ENCODE results near the gene YY1. TPM values are rescaled to one million over a fixed set of nuclear protein-coding genes. Genes with fewer than 3 reads are reported as not detected.
"Not testable (repeated sequence)": the region's sequence is repeated elsewhere in the genome, so short reads cannot be mapped to it uniquely, and the experiment has no call there.

Gene YY1
- total RNA-seq, 1 donor from 2014 or later, result 48.1 TPM

GRCh38 chr14:100292301-100292775, 53.4 kb downstream of the YY1 start:
- no peak for ATAC-seq
- intact Hi-C loops (cut with micrococcal nuclease), result no loop called here
- peak; percentile 28 for DNase-seq

DNA sequence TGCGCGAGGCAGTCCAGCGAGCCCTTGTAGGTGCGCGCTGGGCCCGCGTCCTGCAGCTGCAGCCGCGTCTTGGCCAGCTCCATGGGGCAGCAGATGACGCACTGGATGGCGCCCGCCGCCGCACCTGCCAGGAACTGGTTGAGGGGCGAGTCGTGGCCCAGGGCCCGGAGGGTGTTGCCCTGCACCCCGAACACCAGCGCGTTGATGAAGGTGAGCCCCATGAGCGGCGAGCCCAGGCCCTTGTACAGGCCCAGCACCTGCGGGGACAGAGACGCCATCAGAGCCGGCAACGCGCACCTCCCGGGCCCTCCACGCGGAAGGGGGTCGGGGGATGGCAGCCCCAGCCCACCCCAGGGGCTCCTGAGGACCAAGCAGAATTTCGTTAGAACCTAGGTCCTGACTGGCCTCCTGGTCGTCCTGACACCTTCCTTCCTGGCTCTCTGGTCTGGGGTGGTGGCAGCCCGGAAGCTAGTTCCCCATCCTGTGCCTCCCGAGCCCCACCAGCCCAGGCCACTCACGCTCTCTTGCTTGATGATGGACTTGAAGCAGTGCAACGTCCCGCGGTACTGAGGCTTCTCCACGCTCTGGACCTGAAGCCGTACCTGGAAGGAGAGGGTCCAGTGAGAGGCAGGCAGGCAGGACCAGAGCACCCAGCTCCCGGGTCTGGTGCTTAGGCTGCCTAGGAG, 54.0 kb downstream of the YY1 start:
- intact Hi-C loops (cut with micrococcal nuclease), result no loop called here
- no peak for ATAC-seq
- DNase-seq, result peak; percentile 26

DNA sequence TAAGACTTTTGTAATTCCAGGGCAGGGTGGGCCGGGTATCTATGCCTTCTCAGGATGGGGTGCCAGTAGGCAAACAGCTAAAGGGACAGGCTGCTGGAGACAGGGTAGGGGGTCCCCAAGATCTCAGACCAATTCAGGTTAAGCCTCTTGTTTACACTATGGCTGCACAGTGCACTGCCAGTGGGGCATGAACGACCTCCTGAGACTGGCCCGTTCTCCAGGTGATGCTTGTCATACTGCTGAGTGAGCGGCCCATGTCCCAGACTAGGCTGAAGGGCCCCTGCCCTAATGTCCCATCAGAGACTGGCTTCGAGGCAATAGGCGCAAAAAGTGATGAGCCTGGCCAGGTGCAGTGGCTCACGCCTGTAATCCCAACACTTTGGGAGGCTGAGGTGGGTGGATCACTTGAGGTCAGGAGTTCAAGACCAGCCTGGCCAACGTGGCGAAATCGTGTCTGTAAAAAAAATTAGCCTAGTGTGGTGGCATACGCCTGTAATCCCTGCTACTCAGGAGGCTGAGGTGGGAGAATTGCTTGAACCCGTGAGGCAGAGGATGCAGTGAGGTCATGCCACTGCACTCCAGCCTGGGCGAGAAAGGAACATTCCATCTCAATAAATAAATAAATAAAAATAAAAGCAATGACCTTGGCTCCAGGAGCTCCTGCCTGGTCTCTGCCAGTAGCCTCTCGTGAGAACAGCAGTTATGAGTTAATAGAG, 54.7 kb downstream of the YY1 start:
- peak; percentile 22 for DNase-seq
- intact Hi-C loops (cut with micrococcal nuclease), result no loop called here
- no peak for ATAC-seq

GRCh38 chr14:100294213-100294962, 55.4 kb downstream of the YY1 start:
- ATAC-seq (peak; percentile 56), DNase-seq (peak; percentile 69)
- intact Hi-C loops (cut with micrococcal nuclease), result no loop called here

GRCh38 chr14:100294963-100295330, 56.0 kb downstream of the YY1 start:
- intact Hi-C loops (cut with micrococcal nuclease), result no loop called here
- no peak for ATAC-seq
- no peak for DNase-seq

- intact Hi-C loops (cut with micrococcal nuclease), result no loop called here
- ATAC-seq, result no peak
- no peak for DNase-seq
Observed at GRCh38 chr14:100295376-100296105, 56.6 kb downstream of the YY1 start.

GRCh38 chr14:100296106-100296651, 57.2 kb downstream of the YY1 start:
- ATAC-seq (no peak), DNase-seq (no peak)
- intact Hi-C loops (cut with micrococcal nuclease), result no loop called here

DNA sequence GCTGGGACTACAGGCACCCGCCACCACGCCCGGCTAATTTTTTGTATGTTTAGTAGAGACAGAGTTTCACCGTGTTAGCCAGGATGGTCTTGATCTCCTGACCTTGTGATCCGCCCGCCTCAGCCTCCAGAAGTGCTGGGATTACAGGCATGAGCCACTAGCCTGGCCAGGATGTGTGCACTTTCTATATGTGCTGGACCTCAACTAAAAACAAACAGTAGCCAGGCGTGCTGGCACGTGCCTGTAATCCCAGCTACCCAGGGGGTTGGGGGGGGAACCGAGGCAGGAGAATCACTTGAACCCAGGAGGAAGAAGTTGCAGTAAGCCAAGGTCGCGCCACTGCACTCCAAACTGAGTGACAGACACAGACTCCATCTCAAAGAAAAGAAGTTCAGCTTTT, 57.8 kb downstream of the YY1 start:
- ATAC-seq; DNase-seq; intact Hi-C loops (cut with micrococcal nuclease): not testable (repeated sequence)

DNA sequence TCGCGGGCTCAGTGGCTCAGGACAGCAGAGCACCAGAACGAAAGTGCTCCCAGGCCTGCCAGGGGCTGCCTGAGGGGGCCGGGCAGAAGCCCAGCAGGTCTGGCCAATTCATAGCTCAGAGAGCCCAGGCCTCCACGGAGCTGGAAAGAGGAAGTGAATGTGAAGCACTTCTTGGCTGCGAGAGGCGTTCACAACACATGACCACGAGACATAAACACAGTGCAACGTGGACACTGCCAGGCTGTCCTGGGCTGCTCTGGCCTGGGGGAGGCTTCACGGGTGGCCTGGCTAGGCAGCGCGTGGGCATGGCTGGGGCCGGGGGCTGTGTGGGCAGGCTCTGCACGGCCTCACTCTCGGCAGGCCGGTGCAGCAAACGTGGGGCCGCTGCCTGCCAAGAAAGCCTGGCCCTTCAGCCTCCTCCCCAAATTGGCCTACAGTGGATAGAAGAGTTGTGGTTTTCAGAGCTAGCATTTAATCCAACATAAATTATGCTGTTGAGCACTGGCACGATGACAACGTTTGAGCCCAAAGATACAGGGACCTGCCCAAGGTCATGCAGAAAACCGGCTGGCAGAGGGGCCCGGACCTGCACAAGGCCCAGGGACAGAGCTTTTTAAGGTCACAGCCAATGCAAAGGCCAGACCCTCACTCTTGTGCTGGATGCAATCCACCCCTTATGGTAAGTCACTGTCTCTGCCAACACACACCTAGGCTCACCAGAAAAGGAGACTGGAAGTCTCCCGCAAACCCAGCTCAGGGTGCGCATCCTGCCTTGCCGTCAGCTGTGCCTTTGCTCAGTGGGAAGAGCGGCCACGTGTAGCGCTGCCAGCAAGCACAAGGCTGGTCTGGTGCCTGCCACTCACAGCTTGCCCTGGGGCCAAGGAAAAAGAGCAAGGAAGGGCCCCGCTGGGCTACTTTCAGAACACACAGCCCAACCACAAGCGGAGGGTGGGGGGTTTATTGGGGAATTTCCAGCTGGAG, 58.7 kb downstream of the YY1 start:
- intact Hi-C loops (cut with micrococcal nuclease), result no loop called here
- DNase-seq, result peak; percentile 90
- peak; percentile 89 for ATAC-seq

DNA sequence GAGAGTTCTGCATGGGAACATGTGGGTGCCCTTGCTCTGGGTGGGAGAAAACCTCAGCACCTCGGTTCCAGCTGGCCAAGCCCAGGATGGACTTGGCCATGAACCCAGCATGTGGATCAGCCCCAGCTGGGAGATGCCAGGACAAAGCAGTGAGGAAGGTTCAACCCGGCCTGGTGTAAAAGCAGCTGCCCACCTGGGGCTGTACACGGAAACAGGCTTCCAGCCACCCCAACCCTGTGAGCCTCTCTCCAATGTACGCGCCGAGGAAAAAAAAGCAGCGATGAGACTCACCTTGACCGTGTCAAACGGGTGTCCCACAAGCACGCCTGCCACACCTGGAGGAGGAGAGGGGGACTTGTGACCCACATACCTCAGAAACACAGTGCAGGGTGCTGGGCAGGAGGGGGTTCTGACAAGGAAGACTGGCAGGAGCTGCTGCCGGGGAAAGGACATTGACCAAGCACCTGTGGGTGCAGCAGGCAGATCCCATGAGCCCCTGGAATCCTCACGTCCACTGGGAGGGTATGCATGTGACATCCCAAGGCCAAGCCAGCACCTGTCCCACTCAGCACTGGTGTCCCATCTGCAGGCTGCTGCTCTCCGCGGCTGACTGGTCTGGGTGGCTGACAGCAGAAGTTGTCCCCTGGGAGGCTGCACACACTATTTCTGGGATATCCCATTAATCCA, 59.8 kb downstream of the YY1 start:
- ATAC-seq (no peak), DNase-seq (no peak)
- intact Hi-C loops (cut with micrococcal nuclease), result no loop called here

- DNase-seq, result no peak
- no peak for ATAC-seq
- intact Hi-C loops (cut with micrococcal nuclease), result no loop called here
Observed at GRCh38 chr14:100299238-100299560, 60.3 kb downstream of the YY1 start.

- no peak for ATAC-seq
Observed at GRCh38 chr14:100302616-100303015, 63.7 kb downstream of the YY1 start.

DNA sequence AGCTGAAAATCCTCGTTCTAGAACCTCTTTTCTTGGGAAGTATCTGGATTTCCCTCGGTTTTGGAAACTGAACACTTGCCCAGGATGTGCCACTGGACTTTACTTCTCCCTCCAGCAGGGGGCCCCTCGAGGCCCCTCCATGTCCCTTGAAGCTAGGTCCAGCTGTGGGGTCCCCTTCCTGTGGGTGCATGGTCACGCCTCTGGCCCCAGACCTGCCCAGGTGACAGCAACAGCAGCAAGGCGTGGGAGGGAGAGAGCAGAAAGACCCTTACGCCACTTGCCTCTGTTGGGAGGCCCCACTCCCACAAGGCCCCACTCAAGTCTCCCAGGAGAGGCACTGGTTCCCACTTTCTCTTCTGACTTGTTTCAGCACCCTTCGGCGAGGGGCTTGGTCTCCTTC, 64.2 kb downstream of the YY1 start:
- peak; percentile 40 for DNase-seq
- intact Hi-C loops (cut with micrococcal nuclease), result no loop called here

More at GRCh38 chr14:100302616-100303015, 63.7 kb downstream of the YY1 start:
- DNase-seq, result peak; percentile 32
- intact Hi-C loops (cut with micrococcal nuclease), result no loop called here

GRCh38 chr14:100303925-100304324, 65.0 kb downstream of the YY1 start:
- DNase-seq, result peak; percentile 31
- intact Hi-C loops (cut with micrococcal nuclease), result no loop called here
- ATAC-seq, result no peak

More for the DNA sequence above, 64.2 kb downstream of the YY1 start:
- no peak for ATAC-seq

GRCh38 chr14:100304825-100305323, 65.9 kb downstream of the YY1 start:
- peak; percentile 71 for DNase-seq
- ATAC-seq, result peak; percentile 9
- intact Hi-C loops (cut with micrococcal nuclease), result no loop called here

- intact Hi-C loops (cut with micrococcal nuclease), result no loop called here
- DNase-seq (peak; percentile 62), ATAC-seq (peak; percentile 3)
Observed at GRCh38 chr14:100305324-100306100, 66.6 kb downstream of the YY1 start.

Data from left ventricle myocardium superior (tissue), 1 donor.